ENCODE data around the gene DNPEP. TPM values are rescaled to one million over a fixed set of nuclear protein-coding genes. Genes with fewer than 3 reads are reported as not detected.

The DNPEP gene
- total and polyA plus RNA-seq, 2 of the 4 experiments (the other 2 are of a cell fraction) = 74.2 to 89.4 TPM

- no peaks in the 10 kb centered on the region for H3K79me1 ChIP-seq (ENCODE audit: low read depth in 1 of 2, low read length in 2 of 2)
- H2BK120ac ChIP-seq (ENCODE audit: low read depth, low read length) = no peak overlapping the region
- no CpG with 5 or more reads among the region's 4 CpGs for WGBS, 2 experiments (ENCODE audit: extremely low coverage in 2 of 2, insufficient read length in 1 of 2)
- H3K27ac ChIP-seq (ENCODE audit: insufficient read depth, low read length) = no peak overlapping the region
- no peak overlapping the region for H3K9ac ChIP-seq (ENCODE audit: low read depth, low read length)
- no peak overlapping the region for H2BK15ac ChIP-seq (ENCODE audit: low read depth, low read length)
- no peak overlapping the region for H3K23ac ChIP-seq (ENCODE audit: low read depth, low read length)
- no peak for ATAC-seq (ENCODE audit: low read depth)
- no peak overlapping the region for H2BK5ac ChIP-seq (ENCODE audit: low read depth, low read length, poor library complexity, severe bottlenecking)
- no peaks in the 10 kb centered on the region for H3K9me3 ChIP-seq (ENCODE audit: control insufficient read depth, insufficient read depth, low read length)
- DNase-seq = no peak
- no peak overlapping the region for H4K91ac ChIP-seq (ENCODE audit: insufficient read depth, low read depth, low read length)
- H4K5ac ChIP-seq (ENCODE audit: low read depth, low read length) = no peak overlapping the region
- TF ChIP-seq MAFK (IDR thresholded peaks at IDR 0.05; ENCODE audit: low read depth, low read length) (no peak), USF2 (IDR thresholded peaks at IDR 0.05; ENCODE audit: low read depth, low read length) (no peak), CEBPB (IDR thresholded peaks at IDR 0.05; ENCODE audit: low read depth, low read length) (no peak), MAZ (IDR thresholded peaks at IDR 0.05; ENCODE audit: borderline replicate concordance, low read depth, low read length) (no peak), RAD21 (IDR thresholded peaks at IDR 0.05; ENCODE audit: low read length) (no peak), NFE2L2 (IDR thresholded peaks at IDR 0.05; ENCODE audit: low read depth, low read length) (no peak), CHD1 (IDR thresholded peaks at IDR 0.05; ENCODE audit: low read depth, low read length) (no peak), BHLHE40 (IDR thresholded peaks at IDR 0.05; ENCODE audit: low read depth, low read length) (no peak), MXI1 (IDR thresholded peaks at IDR 0.05; ENCODE audit: borderline replicate concordance, low read depth, low read length) (no peak), SMC3 (IDR thresholded peaks at IDR 0.05; ENCODE audit: low read depth, low read length) (no peak), RFX5 (IDR thresholded peaks at IDR 0.05; ENCODE audit: low read depth, low read length) (no peak)
- H3K56ac ChIP-seq (ENCODE audit: extremely low read depth, insufficient read depth, low read length) = no peak overlapping the region
- no peak overlapping the region for H3K4ac ChIP-seq (ENCODE audit: low read depth, low read length)
- no peak overlapping the region for H2AK9ac ChIP-seq (replicated peaks; ENCODE audit: low read depth, low read length, poor library complexity)
- in situ Hi-C loops (cut with MboI; ENCODE audit: low sequenced_read_pairs) = no loop called here
- peaks cover 42% of the 10 kb centered on the region for H3K27me3 ChIP-seq (ENCODE audit: control insufficient read depth, insufficient read depth, low read length)
- CTCF ChIA-PET = no interaction called here
- no peaks in the 10 kb centered on the region for H3K36me3 ChIP-seq (ENCODE audit: control insufficient read depth, insufficient read depth, low read length)
- POLR2A ChIA-PET (ENCODE audit: unreplicated experiment) = no interaction called here
- BruUV-seq (replicated peaks) = no TSS peak
- no peak overlapping the region for H2BK20ac ChIP-seq (ENCODE audit: low read depth, low read length)
- no peak overlapping the region for H3K14ac ChIP-seq (replicated peaks; ENCODE audit: low read depth, low read length)
- H3K18ac ChIP-seq (ENCODE audit: low read depth, low read length) = no peak overlapping the region
- no peak overlapping the region for H3K4me3 ChIP-seq (ENCODE audit: insufficient read depth, low read depth, low read length)
- no peaks in the 10 kb centered on the region for H3K9me1 ChIP-seq (ENCODE audit: insufficient read depth, low read length)
- intact Hi-C loops (cut with micrococcal nuclease) = no loop called here
- no peaks in the 10 kb centered on the region for H3K4me1 ChIP-seq (ENCODE audit: control insufficient read depth, insufficient read depth, low read length)
- no peaks in the 10 kb centered on the region for H4K20me1 ChIP-seq (ENCODE audit: insufficient read depth, low read length)
- dilution Hi-C loops (cut with HindIII; ENCODE audit: low sequenced_read_pairs, unreplicated experiment) = no loop called here
- no peak overlapping the region for H2AFZ ChIP-seq (replicated peaks; ENCODE audit: low read length, poor library complexity)
- no peak overlapping the region for H4K8ac ChIP-seq (ENCODE audit: low read depth in 2 of 2, low read length in 2 of 2)
- no peak overlapping the region for H2AK5ac ChIP-seq (ENCODE audit: low read depth, low read length)
- H3K4me2 ChIP-seq (ENCODE audit: low read depth, low read length) = no peak overlapping the region
Observed at GRCh38 chr2:219323434-219323833, 64.3 kb downstream of the DNPEP start.

Small RNA genes lying within 50 kb of the gene (microRNA-seq; reads per million reads assigned to microRNA genes)
- not detected for gene AC053503.3 (ENCODE audit: insufficient read depth, insufficient read length)

Small RNA genes lying within 50 kb of the gene (small RNA-seq; reads per million reads assigned to genes)
- 0 to 0.60 (median 0) reads per million in 5 experiments for gene AC053503.3

Other genes starting within 250 kb of the DNPEP start
- gene NHEJ1, start 227.1 kb downstream of the DNPEP start, total RNA-seq (2012; rRNA removed) = 15.3 and 23.1 TPM in 2 replicates
- 11.9 and 12.5 TPM in 2 replicates for gene NHEJ1, start 227.1 kb downstream of the DNPEP start, polyA plus RNA-seq (2012; rRNA removed)
- under 0.01 and 0.18 TPM in 2 replicates for gene SLC23A3, start 217.9 kb downstream of the DNPEP start, total RNA-seq (2012; rRNA removed)
- gene SLC23A3, start 217.9 kb downstream of the DNPEP start, polyA plus RNA-seq (2012; rRNA removed) = 0.43 and 0.65 TPM in 2 replicates
- gene CNPPD1, start 211.0 kb downstream of the DNPEP start, total RNA-seq (2012; rRNA removed) = 11.1 and 11.9 TPM in 2 replicates
- gene CNPPD1, start 211.0 kb downstream of the DNPEP start, polyA plus RNA-seq (2012; rRNA removed) = 29.2 and 31.9 TPM in 2 replicates
- 39.2 and 51.1 TPM in 2 replicates for gene RETREG2, start 209.6 kb downstream of the DNPEP start, total RNA-seq (2012; rRNA removed)
- 45.1 and 45.2 TPM in 2 replicates for gene RETREG2, start 209.6 kb downstream of the DNPEP start, polyA plus RNA-seq (2012; rRNA removed)
- 21.9 and 25.5 TPM in 2 replicates for gene ZFAND2B, start 181.1 kb downstream of the DNPEP start, total RNA-seq (2012; rRNA removed)
- 38.3 and 43.0 TPM in 2 replicates for gene ZFAND2B, start 181.1 kb downstream of the DNPEP start, polyA plus RNA-seq (2012; rRNA removed)
- 10.8 and 12.5 TPM in 2 replicates for gene ABCB6, start 169.0 kb downstream of the DNPEP start, total RNA-seq (2012; rRNA removed)
- 24.3 and 24.7 TPM in 2 replicates for gene ABCB6, start 169.0 kb downstream of the DNPEP start, polyA plus RNA-seq (2012; rRNA removed)
- 27.8 and 35.1 TPM in 2 replicates for gene ATG9A, start 158.3 kb downstream of the DNPEP start, total RNA-seq (2012; rRNA removed)
- 58.3 and 59.7 TPM in 2 replicates for gene ATG9A, start 158.3 kb downstream of the DNPEP start, polyA plus RNA-seq (2012; rRNA removed)
- gene ANKZF1, start 158.1 kb downstream of the DNPEP start, total RNA-seq (2012; rRNA removed) = 18.3 and 18.6 TPM in 2 replicates
- gene ANKZF1, start 158.1 kb downstream of the DNPEP start, polyA plus RNA-seq (2012; rRNA removed) = 29.1 and 33.8 TPM in 2 replicates
- 3.6 and 4.1 TPM in 2 replicates for gene GLB1L, start 142.5 kb downstream of the DNPEP start, total RNA-seq (2012; rRNA removed)
- 5.7 and 6.2 TPM in 2 replicates for gene GLB1L, start 142.5 kb downstream of the DNPEP start, polyA plus RNA-seq (2012; rRNA removed)
- 35.0 and 44.4 TPM in 2 replicates for gene STK16, start 142.4 kb downstream of the DNPEP start, total RNA-seq (2012; rRNA removed)
- gene STK16, start 142.4 kb downstream of the DNPEP start, polyA plus RNA-seq (2012; rRNA removed) = 40.3 and 50.1 TPM in 2 replicates
- not detected in 2 replicates for gene TUBA4B, start 134.7 kb downstream of the DNPEP start, total RNA-seq (2012; rRNA removed)
- gene TUBA4B, start 134.7 kb downstream of the DNPEP start, polyA plus RNA-seq (2012; rRNA removed) = not detected in 2 replicates
- gene TUBA4A, start 134.0 kb downstream of the DNPEP start, total RNA-seq (2012; rRNA removed) = 21.9 and 26.1 TPM in 2 replicates
- gene TUBA4A, start 134.0 kb downstream of the DNPEP start, polyA plus RNA-seq (2012; rRNA removed) = 30.3 and 35.6 TPM in 2 replicates
- gene DNAJB2, start 108.5 kb downstream of the DNPEP start, total RNA-seq (2012; rRNA removed) = 30.6 and 43.0 TPM in 2 replicates
- gene DNAJB2, start 108.5 kb downstream of the DNPEP start, polyA plus RNA-seq (2012; rRNA removed) = 45.8 and 50.7 TPM in 2 replicates
- gene PTPRN, start 78.5 kb downstream of the DNPEP start, total RNA-seq (2012; rRNA removed) = 4.4 and 5.2 TPM in 2 replicates
- gene PTPRN, start 78.5 kb downstream of the DNPEP start, polyA plus RNA-seq (2012; rRNA removed) = 21.4 and 22.0 TPM in 2 replicates
- not detected in 2 replicates for gene RESP18, start 55.2 kb downstream of the DNPEP start, total RNA-seq (2012; rRNA removed)
- not detected in 2 replicates for gene RESP18, start 55.2 kb downstream of the DNPEP start, polyA plus RNA-seq (2012; rRNA removed)
- gene DES, start 30.5 kb upstream of the DNPEP start, total RNA-seq (2012; rRNA removed) = 3.3 and 4.3 TPM in 2 replicates
- gene DES, start 30.5 kb upstream of the DNPEP start, polyA plus RNA-seq (2012; rRNA removed) = 4.0 and 4.9 TPM in 2 replicates
- 6.8 and 7.8 TPM in 2 replicates for gene SPEG, start 46.9 kb upstream of the DNPEP start, total RNA-seq (2012; rRNA removed)
- 81.6 and 109 TPM in 2 replicates for gene SPEG, start 46.9 kb upstream of the DNPEP start, polyA plus RNA-seq (2012; rRNA removed)
- gene GMPPA, start 111.0 kb upstream of the DNPEP start, total RNA-seq (2012; rRNA removed) = 93.0 and 103 TPM in 2 replicates
- gene GMPPA, start 111.0 kb upstream of the DNPEP start, polyA plus RNA-seq (2012; rRNA removed) = 124 and 134 TPM in 2 replicates
- not detected in 2 replicates for gene ASIC4, start 126.6 kb upstream of the DNPEP start, total RNA-seq (2012; rRNA removed)
- 0.10 TPM in 1 of 2 replicates, not detected in the other for gene ASIC4, start 126.6 kb upstream of the DNPEP start, polyA plus RNA-seq (2012; rRNA removed)
- 24.0 and 27.2 TPM in 2 replicates for gene CHPF, start 155.9 kb upstream of the DNPEP start, total RNA-seq (2012; rRNA removed)
- 115 and 147 TPM in 2 replicates for gene CHPF, start 155.9 kb upstream of the DNPEP start, polyA plus RNA-seq (2012; rRNA removed)
- gene TMEM198, start 156.1 kb upstream of the DNPEP start, total RNA-seq (2012; rRNA removed) = under 0.01 and 0.18 TPM in 2 replicates
- 2.2 and 3.0 TPM in 2 replicates for gene TMEM198, start 156.1 kb upstream of the DNPEP start, polyA plus RNA-seq (2012; rRNA removed)
- 21.4 and 21.5 TPM in 2 replicates for gene OBSL1, start 183.6 kb upstream of the DNPEP start, total RNA-seq (2012; rRNA removed)
- gene OBSL1, start 183.6 kb upstream of the DNPEP start, polyA plus RNA-seq (2012; rRNA removed) = 51.2 and 51.8 TPM in 2 replicates
- gene INHA, start 184.4 kb upstream of the DNPEP start, total RNA-seq (2012; rRNA removed) = not detected in 2 replicates
- gene INHA, start 184.4 kb upstream of the DNPEP start, polyA plus RNA-seq (2012; rRNA removed) = 0.80 and 0.96 TPM in 2 replicates
- 6.7 and 19.7 TPM in 2 replicates for gene STK11IP, start 209.9 kb upstream of the DNPEP start, total RNA-seq (2012; rRNA removed)
- 14.5 and 22.4 TPM in 2 replicates for gene STK11IP, start 209.9 kb upstream of the DNPEP start, polyA plus RNA-seq (2012; rRNA removed)
- 0.90 and 1.1 TPM in 2 replicates for gene SLC4A3, start 239.7 kb upstream of the DNPEP start, total RNA-seq (2012; rRNA removed)
- 6.1 and 6.9 TPM in 2 replicates for gene SLC4A3, start 239.7 kb upstream of the DNPEP start, polyA plus RNA-seq (2012; rRNA removed)

Data from IMR-90 (cell line).